VCaP (cell line): ENCODE data around the gene SETD5.

ENCODE experiments used
- H3K27ac ChIP-seq: fragments of 450-650 bp; 2 replicates; pipeline ENCODE4 v1.5.1; 2017
- TF ChIP-seq, protein P1 (sequence below): fragments of 450-650 bp; conservative IDR thresholded peaks from 2 replicates; pipeline ENCODE4 v1.5.1; 2017; ENCODE audit warnings: mild to moderate bottlenecking, moderate library complexity

Gene SETD5

DNA sequence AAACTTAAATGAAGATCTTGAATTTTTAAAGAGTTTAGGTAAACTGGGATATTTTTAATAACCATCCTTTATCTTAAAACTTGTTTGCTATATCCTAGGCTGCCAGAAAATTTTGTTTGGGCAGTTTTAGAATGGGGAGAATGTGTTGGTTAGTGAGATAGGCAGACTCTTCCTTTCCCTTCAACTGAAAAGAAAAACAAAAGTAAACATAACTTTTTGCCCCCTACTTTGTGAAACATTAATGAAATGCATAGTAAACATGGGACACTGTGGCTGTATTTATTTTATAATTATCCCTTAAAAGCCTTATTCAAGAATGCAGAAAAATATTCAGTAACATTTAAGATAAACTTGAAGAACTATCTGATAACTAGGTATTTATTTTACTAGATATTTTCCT, 31.0 kb downstream of the SETD5 start:
- H3K27ac ChIP-seq = peak overlapping the region; percentile 84; the same call in 1 of the 2 replicates
- TF ChIP-seq, protein P1, sequence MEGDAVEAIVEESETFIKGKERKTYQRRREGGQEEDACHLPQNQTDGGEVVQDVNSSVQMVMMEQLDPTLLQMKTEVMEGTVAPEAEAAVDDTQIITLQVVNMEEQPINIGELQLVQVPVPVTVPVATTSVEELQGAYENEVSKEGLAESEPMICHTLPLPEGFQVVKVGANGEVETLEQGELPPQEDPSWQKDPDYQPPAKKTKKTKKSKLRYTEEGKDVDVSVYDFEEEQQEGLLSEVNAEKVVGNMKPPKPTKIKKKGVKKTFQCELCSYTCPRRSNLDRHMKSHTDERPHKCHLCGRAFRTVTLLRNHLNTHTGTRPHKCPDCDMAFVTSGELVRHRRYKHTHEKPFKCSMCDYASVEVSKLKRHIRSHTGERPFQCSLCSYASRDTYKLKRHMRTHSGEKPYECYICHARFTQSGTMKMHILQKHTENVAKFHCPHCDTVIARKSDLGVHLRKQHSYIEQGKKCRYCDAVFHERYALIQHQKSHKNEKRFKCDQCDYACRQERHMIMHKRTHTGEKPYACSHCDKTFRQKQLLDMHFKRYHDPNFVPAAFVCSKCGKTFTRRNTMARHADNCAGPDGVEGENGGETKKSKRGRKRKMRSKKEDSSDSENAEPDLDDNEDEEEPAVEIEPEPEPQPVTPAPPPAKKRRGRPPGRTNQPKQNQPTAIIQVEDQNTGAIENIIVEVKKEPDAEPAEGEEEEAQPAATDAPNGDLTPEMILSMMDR = no peak

DNA sequence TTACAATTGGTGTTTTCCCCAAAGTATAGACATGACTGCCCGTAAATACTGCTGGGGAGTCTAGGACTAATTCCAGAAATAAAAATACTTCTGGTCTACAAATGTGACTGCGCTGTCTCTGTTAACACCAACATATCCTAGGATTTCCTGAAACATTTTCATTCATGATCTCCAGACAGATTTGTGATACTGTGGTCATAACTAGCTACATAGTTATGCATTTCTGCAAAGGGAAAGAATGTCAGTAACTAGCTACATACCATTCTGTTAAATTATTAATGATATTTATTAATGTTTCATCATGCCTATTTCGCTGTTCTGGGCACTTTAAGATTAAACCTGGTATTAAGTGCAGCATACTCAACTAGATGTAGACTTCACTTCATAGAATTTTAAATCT, 33.3 kb downstream of the SETD5 start:
- TF ChIP-seq, protein P1 = no peak
- H3K27ac ChIP-seq = no peak overlapping the region

DNA sequence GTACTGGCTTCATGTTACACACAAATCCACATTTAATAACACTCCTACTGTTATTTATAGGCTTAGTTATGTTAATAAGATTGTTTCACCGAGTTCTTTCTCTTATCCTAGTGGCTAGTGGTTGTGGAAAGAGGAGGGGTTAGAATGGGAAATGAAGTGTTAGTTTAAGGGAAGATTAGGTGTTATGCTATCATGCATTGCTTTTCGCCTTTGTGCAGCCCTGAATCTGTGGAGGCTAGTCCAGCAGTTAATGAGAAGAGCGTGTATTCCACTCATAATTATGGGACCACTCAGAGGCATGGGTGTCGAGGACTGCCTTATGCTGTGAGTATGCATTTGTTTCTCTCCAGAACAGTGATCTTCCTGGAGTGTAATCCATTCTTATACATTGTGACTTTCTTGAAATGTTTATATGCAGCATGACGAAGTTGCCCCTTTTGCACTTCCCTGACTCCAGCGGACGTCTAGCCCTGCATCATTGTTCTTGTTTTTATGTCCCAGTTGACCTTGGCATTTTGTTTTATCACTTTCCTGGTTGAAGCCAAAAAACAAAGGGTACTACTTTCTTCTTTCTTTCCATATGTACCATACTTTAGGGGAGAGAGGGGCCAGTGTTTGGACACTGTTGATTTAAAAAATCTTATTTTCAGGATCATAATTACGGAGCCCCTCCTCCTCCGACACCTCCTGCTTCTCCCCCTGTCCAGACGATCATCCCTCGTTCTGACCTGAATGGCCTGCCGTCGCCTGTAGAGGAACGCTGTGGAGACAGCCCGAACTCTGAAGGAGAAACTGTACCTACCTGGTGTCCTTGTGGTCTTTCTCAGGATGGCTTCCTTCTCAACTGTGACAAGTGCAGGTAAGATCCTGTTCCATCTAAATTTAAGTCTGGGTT, 36.5 kb downstream of the SETD5 start:
- TF ChIP-seq, protein P1 = no peak
- H3K27ac ChIP-seq = no peak overlapping the region

DNA sequence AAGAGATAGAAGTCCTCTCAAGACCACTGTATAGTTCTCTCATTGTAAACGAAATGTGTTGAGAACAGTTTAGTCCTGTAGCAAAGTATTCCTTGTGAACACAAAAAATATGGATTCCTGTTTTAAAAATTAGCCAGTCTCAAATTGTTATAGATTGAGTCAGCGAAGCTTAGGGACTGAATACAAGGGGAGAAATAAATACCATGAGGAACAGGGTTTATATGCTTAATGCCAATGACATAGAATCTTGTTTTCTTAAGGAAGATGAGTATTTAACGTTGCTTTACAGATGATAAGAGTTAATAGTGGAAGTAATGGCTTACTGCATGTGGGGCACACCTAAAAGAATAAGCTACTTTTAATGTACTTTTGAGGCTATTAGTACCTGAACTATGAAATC, 37.9 kb downstream of the SETD5 start:
- TF ChIP-seq, protein P1 = no peak
- no peak overlapping the region for H3K27ac ChIP-seq

DNA sequence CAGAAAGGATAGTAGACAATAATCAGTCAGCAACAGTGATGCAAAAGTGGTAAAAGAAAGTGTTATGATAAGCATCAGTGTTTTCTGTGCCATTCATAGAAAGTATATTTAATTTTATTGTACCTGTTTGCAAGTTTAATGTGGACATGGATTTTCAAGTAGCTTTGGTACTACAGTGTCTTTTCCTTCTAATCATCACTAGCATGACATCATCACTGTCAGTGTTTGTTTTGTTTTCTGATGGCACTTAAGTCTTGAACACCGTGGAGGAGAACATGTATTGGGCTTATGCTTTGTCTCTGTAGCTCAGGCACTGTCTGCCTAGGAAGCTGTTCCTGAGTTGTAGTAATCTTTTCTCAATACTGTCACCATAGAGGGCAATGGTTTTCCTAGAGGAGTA, 41.9 kb downstream of the SETD5 start:
- TF ChIP-seq, protein P1 = no peak
- H3K27ac ChIP-seq = no peak overlapping the region

DNA sequence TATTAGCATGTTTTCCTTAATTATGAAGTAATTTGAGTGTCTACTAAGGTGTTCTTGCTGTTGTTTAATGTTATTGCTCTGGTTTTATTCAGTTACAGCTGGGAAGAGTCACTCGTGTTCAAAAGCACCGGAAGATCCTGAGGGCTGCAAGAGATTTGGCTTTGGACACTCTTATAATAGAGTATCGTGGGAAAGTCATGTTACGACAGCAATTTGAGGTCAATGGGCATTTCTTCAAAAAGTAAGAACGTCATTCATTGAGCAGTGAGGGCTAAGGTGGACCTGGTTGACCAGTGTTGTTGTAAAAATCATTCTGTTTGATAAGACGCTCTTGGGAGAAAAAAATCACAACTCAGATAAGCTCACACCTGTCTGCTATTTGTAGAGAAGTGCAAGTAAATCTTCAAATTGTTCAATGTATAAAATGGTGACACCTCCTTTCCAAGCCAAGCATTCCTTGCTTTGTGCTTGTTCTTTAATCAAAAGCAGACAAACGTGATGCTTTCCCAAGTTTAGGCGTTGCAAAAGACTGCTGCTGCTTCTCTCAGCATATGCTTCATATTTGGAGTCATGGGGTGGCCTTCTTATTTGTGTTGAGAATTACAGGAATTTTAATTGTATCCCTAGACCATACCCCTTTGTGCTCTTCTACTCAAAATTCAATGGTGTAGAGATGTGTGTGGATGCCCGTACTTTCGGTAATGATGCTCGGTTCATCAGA, 44.2 kb downstream of the SETD5 start:
- TF ChIP-seq, protein P1 = no peak
- H3K27ac ChIP-seq = no peak overlapping the region

DNA sequence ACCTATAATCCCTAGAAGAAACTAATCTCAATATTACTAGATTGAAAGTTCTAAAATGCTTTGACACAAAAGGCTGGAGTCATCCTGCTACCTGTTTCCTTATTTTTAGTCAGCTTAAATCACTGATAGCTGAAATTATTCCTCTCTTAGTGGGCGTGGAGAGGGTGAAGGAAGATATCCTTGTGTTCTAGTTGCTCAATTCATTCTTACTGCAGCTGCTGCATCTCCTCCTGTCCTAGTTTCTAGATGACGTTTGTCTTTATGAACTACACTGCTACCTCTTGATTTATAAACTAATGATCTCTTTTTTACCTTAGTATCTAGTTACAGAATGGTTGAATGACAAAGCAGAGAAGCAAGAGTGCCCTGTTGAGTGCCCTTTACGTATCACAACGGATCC, 50.7 kb downstream of the SETD5 start:
- TF ChIP-seq, protein P1 = no peak

More for the DNA sequence above, 50.7 kb downstream of the SETD5 start:
- H3K27ac ChIP-seq = no peak overlapping the region
